ENCODE measurements around the gene OR2B6. TPM values are rescaled to one million over a fixed set of nuclear protein-coding genes. Genes with fewer than 3 reads are reported as not detected.

Gene OR2B6
- total and polyA plus RNA-seq, 9 donors = not detected

DNA sequence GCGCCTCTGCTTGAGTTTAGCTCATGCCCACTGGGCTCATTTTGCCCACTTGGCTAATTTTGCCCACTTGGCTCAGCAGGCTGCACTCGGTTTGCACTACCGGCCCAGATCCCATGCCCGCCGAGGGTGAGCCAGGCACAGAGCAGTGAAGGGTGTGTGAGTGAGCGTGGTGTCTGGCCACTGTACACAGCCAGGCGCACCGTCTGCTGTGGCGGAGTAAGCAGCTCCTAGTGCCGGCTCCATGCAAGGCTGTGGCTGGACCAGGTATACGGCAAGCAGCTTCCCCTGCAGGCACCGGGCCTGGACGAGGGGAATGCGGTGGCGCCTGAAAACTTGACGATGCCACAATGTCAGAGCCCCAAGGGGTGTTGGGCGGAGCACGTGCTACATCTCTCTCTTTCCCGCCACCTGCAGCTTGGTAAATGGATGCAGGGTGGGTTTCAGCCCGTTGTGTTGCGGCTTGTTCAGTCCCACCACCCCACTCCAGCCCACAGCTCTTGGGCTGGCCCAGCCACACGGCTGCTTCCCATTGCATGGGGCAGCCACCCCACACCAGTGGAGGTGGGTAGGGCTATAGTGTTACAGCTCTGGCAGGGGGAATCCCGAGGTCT is 9.9 kb downstream of the OR2B6 start:
- H3K36me3 ChIP-seq = no peaks in the 10 kb centered on the region
- intact Hi-C loops (cut with DNase I) = no loop called here
- no peaks in the 10 kb centered on the region for H3K9me3 ChIP-seq
- H3K27ac ChIP-seq = no peak overlapping the region
- no peak for DNase-seq
- H3K27me3 ChIP-seq = no peaks in the 10 kb centered on the region
- 92 to 95% (median 93%) methylated on average over 23 of the region's 23 CpGs for WGBS, 3 donors
- no peak overlapping the region for H3K4me3 ChIP-seq
- H3K4me1 ChIP-seq (ENCODE audit: insufficient read depth) = no peaks in the 10 kb centered on the region
- TF ChIP-seq EP300 (IDR thresholded peaks at IDR 0.05) (no peak), POLR2A (IDR thresholded peaks at IDR 0.05) (no peak)
- TF ChIP-seq, protein P1, sequence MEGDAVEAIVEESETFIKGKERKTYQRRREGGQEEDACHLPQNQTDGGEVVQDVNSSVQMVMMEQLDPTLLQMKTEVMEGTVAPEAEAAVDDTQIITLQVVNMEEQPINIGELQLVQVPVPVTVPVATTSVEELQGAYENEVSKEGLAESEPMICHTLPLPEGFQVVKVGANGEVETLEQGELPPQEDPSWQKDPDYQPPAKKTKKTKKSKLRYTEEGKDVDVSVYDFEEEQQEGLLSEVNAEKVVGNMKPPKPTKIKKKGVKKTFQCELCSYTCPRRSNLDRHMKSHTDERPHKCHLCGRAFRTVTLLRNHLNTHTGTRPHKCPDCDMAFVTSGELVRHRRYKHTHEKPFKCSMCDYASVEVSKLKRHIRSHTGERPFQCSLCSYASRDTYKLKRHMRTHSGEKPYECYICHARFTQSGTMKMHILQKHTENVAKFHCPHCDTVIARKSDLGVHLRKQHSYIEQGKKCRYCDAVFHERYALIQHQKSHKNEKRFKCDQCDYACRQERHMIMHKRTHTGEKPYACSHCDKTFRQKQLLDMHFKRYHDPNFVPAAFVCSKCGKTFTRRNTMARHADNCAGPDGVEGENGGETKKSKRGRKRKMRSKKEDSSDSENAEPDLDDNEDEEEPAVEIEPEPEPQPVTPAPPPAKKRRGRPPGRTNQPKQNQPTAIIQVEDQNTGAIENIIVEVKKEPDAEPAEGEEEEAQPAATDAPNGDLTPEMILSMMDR (IDR thresholded peaks at IDR 0.05) = no peak

DNA sequence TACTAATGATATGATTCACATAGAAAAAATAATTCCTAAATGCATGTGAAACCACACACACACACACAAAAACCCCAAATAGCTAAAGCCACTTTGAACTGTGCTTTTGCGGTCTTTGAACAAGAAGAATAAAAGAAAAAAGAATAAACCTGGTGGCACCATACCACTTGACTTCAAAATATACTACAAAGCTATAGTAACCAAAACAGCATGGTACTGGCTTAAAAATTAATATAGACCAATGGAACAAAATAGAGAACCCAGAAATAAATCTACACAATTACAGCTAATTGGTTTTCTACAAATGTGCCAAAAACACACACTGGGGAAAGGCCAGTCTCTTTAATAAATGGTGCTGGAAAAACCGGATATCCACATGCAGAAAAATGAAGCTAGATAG is 13.4 kb downstream of the OR2B6 start:
- DNase-seq = no peak
- Histone ChIP-seq H3K4me1 (ENCODE audit: insufficient read depth) (no peaks in the 10 kb centered on the region), H3K27me3 (no peaks in the 10 kb centered on the region), H3K36me3 (no peaks in the 10 kb centered on the region), H3K27ac (no peak overlapping the region), H3K9me3 (no peaks in the 10 kb centered on the region), H3K4me3 (no peak overlapping the region)
- intact Hi-C loops (cut with DNase I) = no loop called here
- WGBS, 3 donors = 85 to 93% (median 93%) methylated on average over 2 of the region's 2 CpGs
- TF ChIP-seq EP300 (IDR thresholded peaks at IDR 0.05) = no peak
- TF ChIP-seq, protein P1 (IDR thresholded peaks at IDR 0.05) = no peak
- no peak for TF ChIP-seq POLR2A (IDR thresholded peaks at IDR 0.05)

GRCh38 chr6:27972750-27973149 is 15.7 kb downstream of the OR2B6 start:
- Histone ChIP-seq H3K27me3 (no peaks in the 10 kb centered on the region), H3K9me3 (no peaks in the 10 kb centered on the region), H3K4me1 (ENCODE audit: insufficient read depth) (no peaks in the 10 kb centered on the region), H3K4me3 (no peak overlapping the region), H3K36me3 (no peaks in the 10 kb centered on the region), H3K27ac (no peak overlapping the region)
- TF ChIP-seq EP300 (IDR thresholded peaks at IDR 0.05) (no peak), POLR2A (IDR thresholded peaks at IDR 0.05) (no peak)
- TF ChIP-seq, protein P1 (IDR thresholded peaks at IDR 0.05) = no peak
- no peak for DNase-seq
- WGBS, 3 donors = 81 to 83% (median 82%) methylated on average over 4 of the region's 4 CpGs
- intact Hi-C loops (cut with DNase I) = no loop called here

DNA sequence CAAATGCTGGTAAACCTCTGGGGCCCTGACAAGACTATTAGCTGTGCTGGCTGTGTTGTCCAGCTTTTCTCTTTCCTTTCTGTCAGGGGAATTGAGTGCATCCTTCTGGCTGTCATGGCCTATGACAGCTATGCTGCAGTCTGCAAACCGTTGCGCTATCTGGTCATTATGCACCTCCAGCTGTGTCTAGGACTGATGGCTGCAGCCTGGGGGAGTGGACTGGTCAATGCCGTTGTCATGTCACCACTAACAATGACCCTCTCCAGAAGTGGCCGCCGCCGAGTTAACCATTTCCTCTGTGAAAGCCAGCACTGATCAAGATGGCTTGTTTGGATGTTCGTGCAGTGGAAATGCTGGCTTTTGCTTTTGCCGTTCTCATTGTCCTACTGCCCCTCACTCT is 20.3 kb downstream of the OR2B6 start:
- Histone ChIP-seq H3K27me3 (no peaks in the 10 kb centered on the region), H3K27ac (no peak overlapping the region), H3K4me3 (no peak overlapping the region), H3K9me3 (no peaks in the 10 kb centered on the region), H3K36me3 (no peaks in the 10 kb centered on the region), H3K4me1 (ENCODE audit: insufficient read depth) (no peaks in the 10 kb centered on the region)
- WGBS, 3 donors = 59 to 68% (median 64%) methylated on average over 8 of the region's 8 CpGs
- TF ChIP-seq POLR2A (IDR thresholded peaks at IDR 0.05) = no peak
- TF ChIP-seq, protein P1 (IDR thresholded peaks at IDR 0.05) = no peak
- DNase-seq = no peak
- intact Hi-C loops (cut with DNase I) = no loop called here
